ENCODE measurements around the gene PRR23B.
"Not testable (repeated sequence)": the region's sequence is repeated elsewhere in the genome, so short reads cannot be mapped to it uniquely, and the experiment has no call there.

The PRR23B gene

DNA sequence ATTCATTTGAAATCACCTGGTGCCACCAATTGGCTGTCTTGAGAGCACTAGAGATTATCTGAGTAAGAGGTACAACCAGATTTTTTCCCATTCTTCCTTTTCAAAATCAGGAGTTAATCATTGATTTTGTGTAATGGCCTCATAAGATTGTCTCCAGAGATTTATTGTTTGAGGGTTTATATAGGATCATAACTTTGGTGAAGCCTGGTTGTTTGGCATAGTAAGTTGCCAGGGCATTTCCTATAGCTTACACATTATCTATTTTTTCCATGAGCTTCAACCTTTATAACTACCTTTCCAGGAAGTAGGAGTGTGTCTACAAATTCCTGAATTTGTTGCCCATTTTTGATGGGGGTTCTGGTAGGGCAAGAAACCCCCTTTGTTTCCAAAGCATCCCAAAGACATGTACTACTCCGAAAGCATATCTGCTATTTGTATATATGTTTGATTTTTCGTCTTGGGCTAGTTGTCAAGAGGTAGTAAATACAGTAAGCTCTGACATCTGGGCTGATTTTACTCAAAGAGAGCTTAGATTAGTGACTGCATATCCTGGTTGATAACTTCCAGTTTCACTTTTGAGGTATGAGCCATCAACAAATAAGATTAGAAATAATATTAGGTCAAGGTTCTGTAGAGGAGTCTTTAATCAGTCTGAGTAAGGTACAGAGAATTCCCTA is 11.7 kb upstream of the PRR23B start:
- TF ChIP-seq, protein P1, sequence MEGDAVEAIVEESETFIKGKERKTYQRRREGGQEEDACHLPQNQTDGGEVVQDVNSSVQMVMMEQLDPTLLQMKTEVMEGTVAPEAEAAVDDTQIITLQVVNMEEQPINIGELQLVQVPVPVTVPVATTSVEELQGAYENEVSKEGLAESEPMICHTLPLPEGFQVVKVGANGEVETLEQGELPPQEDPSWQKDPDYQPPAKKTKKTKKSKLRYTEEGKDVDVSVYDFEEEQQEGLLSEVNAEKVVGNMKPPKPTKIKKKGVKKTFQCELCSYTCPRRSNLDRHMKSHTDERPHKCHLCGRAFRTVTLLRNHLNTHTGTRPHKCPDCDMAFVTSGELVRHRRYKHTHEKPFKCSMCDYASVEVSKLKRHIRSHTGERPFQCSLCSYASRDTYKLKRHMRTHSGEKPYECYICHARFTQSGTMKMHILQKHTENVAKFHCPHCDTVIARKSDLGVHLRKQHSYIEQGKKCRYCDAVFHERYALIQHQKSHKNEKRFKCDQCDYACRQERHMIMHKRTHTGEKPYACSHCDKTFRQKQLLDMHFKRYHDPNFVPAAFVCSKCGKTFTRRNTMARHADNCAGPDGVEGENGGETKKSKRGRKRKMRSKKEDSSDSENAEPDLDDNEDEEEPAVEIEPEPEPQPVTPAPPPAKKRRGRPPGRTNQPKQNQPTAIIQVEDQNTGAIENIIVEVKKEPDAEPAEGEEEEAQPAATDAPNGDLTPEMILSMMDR (conservative IDR thresholded peaks at IDR 0.05; ENCODE audit: low read depth, low read length), result no peak
- DNase-seq (ENCODE audit: low read depth), result no peak

DNA sequence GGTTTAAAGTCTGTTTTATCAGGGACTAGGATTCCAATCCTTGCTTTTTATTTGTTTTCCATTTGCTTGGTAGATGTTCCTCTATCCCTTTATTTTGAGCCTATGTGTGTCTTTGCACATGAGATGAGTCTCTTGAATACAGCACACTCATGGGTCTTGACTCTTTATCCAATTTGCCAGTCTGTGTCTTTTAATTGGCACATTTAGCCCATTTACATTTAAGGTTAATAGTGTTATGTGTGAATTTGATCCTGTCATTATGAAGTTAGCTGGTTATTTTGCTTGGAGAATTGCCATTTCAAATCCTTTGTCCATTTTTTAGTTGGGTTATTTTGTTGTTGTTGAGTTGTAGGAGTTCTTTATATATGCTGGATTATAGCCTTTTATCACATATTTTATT is 9.8 kb upstream of the PRR23B start:
- H3K4me3 ChIP-seq (ENCODE audit: low read depth, low read length); DNase-seq (ENCODE audit: low read depth): not testable (repeated sequence)

More for the DNA sequence above, 11.7 kb upstream of the PRR23B start:
- H3K4me3 ChIP-seq (ENCODE audit: low read depth, low read length), result no peak overlapping the region

DNA sequence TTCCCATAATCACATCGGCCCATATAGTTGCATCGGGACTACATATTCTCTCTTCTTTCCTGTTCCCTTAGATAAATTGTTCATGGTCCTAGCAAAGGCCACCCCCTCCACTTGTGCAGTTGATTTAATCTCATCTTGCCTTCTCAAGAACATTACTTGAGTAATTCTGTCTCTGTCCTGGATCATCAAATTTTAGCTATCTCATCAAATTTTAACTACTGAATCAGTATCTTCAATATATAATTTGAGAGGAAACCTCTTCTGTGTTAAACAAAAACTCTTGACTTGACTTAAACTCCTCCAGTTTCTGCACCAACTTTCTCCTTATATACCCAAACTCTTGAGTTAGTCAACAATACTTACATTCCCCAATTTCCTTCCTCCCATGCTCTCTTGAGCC is 4.2 kb upstream of the PRR23B start:
- no peak for DNase-seq (ENCODE audit: low read depth)
- TF ChIP-seq, protein P1 (conservative IDR thresholded peaks at IDR 0.05; ENCODE audit: low read depth, low read length), result no peak
- no peak overlapping the region for H3K4me3 ChIP-seq (ENCODE audit: low read depth, low read length)

DNA sequence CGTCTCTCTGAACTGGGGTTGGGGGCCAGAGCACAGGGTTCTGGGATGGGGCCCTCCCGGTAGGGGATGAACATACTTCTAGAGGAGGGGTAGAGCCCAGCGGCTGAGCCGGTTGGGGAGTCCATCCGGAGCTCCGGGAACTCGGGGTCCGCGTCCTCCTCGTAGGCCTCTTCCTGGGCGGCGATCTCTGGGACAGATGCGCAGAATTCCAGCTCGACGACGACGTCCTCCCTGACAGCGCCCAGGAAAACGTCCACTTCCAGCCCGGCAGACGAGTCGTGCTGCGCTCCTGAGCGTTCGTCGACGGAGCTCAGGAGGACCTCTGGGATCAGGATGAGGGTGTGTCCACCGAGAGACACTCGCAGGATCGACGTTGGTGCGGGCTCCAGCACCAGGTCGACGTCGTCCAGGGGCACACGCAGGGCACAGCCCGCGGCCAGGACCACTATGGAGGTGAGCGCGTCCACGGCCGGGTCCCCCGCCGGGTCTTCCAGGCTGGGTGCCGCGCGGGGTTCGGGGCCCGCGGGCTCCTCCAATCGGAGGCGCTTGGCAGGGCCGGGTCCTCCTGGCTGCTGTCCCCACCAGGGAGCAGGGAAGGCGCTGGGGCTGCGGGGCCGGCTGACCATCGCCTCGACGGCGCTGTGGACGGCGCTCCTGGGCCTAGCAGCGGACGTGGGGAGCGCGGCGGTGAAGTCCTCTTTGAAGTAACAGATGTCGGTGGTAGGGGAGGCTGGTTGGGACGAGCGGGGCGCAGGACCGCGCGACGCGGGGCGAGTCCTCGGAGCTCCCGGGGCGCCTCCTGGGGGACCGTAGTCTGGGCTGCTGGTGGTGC is 474 bp downstream of the PRR23B start:
- no peak for DNase-seq (ENCODE audit: low read depth)
- TF ChIP-seq, protein P1 (conservative IDR thresholded peaks at IDR 0.05; ENCODE audit: low read depth, low read length), result no peak
- H3K4me3 ChIP-seq (ENCODE audit: low read depth, low read length), result no peak overlapping the region

DNA sequence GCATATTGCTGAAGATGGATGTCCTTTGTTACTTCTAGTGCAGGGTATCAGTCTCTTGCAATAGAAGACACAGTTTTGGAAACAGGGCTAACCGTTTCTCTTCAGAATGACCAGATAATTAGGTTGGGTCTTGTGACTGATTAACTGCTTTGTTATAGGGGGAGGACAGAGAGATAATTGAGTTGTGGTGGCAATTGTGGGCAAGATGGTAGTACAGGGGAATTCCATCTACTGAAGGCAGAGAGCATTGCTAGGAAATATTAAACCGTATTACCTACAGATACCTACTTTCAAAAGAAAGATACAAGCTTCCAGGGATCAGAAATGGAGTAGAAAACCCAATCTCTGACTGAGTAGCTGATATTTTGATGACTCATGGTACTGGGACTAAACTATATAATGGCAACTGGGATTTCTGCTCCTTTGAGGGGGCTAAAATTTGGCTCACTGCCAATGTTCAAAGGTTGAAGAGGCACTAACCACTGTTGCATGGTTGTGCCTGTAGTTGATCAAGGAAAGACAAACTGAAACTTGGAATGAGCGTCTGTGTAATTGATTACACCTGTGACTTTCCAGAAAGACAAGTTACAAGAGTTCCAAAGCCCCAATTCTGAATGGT is 4.2 kb downstream of the PRR23B start:
- TF ChIP-seq, protein P1 (conservative IDR thresholded peaks at IDR 0.05; ENCODE audit: low read depth, low read length), result no peak
- no peak for DNase-seq (ENCODE audit: low read depth)
- H3K4me3 ChIP-seq (ENCODE audit: low read depth, low read length), result no peak overlapping the region

DNA sequence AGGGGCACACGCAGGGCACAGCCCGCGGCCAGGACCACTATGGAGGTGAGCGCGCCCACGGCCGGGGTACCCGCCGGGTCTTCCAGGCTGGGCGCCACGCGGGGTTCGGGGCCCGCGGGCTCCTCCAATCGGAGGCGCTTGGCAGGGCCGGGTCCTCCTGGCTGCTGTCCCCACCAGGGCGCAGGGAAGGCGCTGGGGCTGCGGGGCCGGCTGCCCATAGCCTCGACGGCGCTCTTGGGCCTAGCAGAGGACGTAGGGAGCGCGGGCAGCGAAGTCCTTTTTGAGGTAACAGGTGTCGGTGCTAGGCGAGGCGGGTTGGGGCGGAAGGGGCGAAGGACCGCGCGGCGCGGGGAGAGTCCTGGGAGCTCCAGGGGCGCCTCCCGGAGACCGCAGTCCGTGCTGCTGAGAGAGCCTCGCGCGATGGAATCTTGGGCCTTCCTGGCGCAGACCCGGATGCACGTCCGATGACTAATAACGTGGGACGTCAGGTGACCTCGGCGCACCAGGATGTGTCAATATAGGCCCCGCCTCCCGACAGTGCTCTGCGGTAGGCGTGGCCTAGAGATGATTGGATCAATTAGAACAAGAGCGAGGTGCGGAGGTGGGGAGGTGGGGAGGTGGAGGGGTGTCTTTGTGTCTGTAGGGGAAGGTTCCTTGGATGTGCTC is 14.5 kb downstream of the PRR23B start, which contains the start of gene PRR23A:
PRR23A (minus strand) TSS at position 218 of the 666 bp plus-strand sequence; CDS start at position 218, 0 bp downstream.
- TF ChIP-seq, protein P1 (conservative IDR thresholded peaks at IDR 0.05; ENCODE audit: low read depth, low read length), result no peak
- DNase-seq (ENCODE audit: low read depth), result no peak
- no peak within 1 kb of the TSS for H3K4me3 ChIP-seq (ENCODE audit: low read depth, low read length)
